WERI-Rb-1 (cell line): ENCODE measurements around the gene EXOC6.

ENCODE experiments used
- DNase-seq: peaks from one replicate; pipeline ENCODE4 v3.0.0-alpha.2; 2020
- H3K27ac ChIP-seq: fragments of 250-450 bp; sonication (Bioruptor Pico); 2 replicates; pipeline ENCODE4 v1.5.1; 2020; ENCODE audit warnings: mild to moderate bottlenecking, moderate library complexity
- H3K27me3 ChIP-seq: fragments of 250-450 bp; sonication (Bioruptor Pico); 2 replicates; pipeline ENCODE4 v1.5.1; 2021; ENCODE audit warnings: mild to moderate bottlenecking, low read depth, moderate library complexity; ENCODE audit not compliant: insufficient read depth, severe bottlenecking
- H3K36me3 ChIP-seq: fragments of 250-450 bp; sonication (Bioruptor Pico); 2 replicates; pipeline ENCODE4 v1.5.1; 2020; ENCODE audit warnings: mild to moderate bottlenecking, moderate library complexity
- H3K4me3 ChIP-seq: 2 replicates; pipeline ENCODE4 v1.5.1; 2011; ENCODE audit warnings: low read depth, mild to moderate bottlenecking, control low read depth, low read length
- H3K9me3 ChIP-seq: fragments of 250-450 bp; sonication (Bioruptor Pico); 2 replicates; pipeline ENCODE4 v1.5.1; 2021; ENCODE audit warnings: mild to moderate bottlenecking, moderate library complexity; ENCODE audit not compliant: severe bottlenecking
- TF ChIP-seq, protein P1 (sequence below): IDR thresholded peaks from 2 replicates; pipeline ENCODE4 v1.5.1; 2011; ENCODE audit warnings: low read depth, mild to moderate bottlenecking, control low read depth, inconsistent platforms, low read length

Gene EXOC6

DNA sequence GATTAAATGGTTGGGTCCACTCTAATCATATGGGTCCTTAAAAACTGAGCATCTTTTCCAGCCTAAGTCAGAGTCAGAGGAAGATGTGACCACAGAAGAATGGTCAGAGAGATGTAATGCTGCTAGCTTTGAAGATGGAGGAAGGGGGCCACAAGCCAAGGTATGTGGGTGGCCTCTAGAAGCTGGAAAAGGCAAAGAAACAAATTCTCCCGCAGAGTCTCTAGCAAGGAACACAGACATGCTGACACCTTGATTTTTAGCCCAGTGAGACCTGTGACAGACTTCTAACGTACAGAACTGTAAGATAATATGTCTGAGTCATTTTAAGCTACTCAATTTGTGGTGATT, 1.5 kb upstream of the EXOC6 start:
- Histone ChIP-seq H3K27me3 (no peaks in the 10 kb centered on the region), H3K4me3 (no peak overlapping the region), H3K9me3 (peaks cover 6% of the 10 kb centered on the region), H3K27ac (no peak overlapping the region), H3K36me3 (0 out of 2 replicates have a peak, but pooled peaks cover 2% of the 10 kb centered on the region)
- TF ChIP-seq, protein P1, sequence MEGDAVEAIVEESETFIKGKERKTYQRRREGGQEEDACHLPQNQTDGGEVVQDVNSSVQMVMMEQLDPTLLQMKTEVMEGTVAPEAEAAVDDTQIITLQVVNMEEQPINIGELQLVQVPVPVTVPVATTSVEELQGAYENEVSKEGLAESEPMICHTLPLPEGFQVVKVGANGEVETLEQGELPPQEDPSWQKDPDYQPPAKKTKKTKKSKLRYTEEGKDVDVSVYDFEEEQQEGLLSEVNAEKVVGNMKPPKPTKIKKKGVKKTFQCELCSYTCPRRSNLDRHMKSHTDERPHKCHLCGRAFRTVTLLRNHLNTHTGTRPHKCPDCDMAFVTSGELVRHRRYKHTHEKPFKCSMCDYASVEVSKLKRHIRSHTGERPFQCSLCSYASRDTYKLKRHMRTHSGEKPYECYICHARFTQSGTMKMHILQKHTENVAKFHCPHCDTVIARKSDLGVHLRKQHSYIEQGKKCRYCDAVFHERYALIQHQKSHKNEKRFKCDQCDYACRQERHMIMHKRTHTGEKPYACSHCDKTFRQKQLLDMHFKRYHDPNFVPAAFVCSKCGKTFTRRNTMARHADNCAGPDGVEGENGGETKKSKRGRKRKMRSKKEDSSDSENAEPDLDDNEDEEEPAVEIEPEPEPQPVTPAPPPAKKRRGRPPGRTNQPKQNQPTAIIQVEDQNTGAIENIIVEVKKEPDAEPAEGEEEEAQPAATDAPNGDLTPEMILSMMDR, result no peak
- no peak for DNase-seq

DNA sequence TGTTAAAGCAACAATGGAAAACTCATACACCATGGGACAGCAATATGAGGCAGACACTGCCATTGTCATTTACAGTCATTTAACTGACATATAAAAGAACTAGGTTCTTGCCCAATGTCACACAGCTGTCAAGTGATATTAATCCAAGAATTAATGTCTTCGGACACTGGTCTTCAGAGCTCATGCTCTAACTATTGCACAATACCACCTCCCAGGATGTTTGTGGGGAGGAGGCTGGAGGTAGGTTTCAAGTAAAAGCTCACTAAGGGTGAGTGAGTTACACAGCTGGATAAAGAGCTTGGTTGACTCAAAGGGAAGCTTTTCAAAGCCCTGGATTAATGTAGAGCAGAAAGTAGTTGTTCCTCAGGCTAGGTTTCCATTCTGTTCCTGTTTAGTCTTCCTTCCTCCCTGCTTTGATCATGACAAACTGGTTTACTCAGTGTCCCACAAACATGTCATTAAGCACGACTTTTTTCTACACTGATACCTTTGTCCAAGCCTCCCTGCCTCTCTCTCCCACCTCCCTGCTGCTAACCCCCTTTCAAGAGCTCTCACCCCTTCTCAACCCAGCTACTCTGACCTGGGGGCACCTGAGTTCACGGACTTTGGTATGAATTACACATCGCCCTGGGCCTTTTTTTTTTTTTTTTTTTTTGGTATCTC, 987 bp upstream of the EXOC6 start:
- H3K27ac ChIP-seq, result no peak overlapping the region
- no peaks in the 10 kb centered on the region for H3K27me3 ChIP-seq
- H3K36me3 ChIP-seq, result 0 out of 2 replicates have a peak, but pooled peaks cover 2% of the 10 kb centered on the region
- TF ChIP-seq, protein P1, result no peak
- peaks cover 6% of the 10 kb centered on the region for H3K9me3 ChIP-seq
- H3K4me3 ChIP-seq, result no peak overlapping the region
- DNase-seq, result no peak

DNA sequence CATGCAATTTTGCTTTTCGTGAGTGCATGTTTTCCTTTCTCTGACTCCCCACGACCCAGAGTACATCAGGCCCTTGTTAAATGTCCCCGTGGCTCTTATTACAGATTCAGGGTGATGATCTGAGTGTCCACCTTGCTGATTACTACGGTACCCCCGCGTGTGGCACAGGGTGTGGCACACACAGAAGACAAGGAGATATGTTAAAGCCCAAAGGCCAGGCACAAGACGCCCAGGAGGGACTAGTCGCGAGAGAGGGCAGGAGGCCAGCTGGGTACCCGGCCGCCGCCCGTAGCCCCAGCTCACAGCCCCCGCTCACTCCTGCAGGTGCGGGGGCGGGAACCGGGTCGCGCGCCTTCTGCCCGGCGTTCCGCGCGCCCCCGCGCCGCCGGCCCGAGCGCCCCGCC, 281 bp upstream of the EXOC6 start:
- Histone ChIP-seq H3K36me3 (0 out of 2 replicates have a peak, but pooled peaks cover 2% of the 10 kb centered on the region), H3K27me3 (no peaks in the 10 kb centered on the region), H3K27ac (peak overlapping the region; percentile 98; the same call in 1 of the 2 replicates), H3K4me3 (peak overlapping the region; percentile 92), H3K9me3 (peaks cover 6% of the 10 kb centered on the region)
- DNase-seq, result no peak
- TF ChIP-seq, protein P1, result no peak

DNA sequence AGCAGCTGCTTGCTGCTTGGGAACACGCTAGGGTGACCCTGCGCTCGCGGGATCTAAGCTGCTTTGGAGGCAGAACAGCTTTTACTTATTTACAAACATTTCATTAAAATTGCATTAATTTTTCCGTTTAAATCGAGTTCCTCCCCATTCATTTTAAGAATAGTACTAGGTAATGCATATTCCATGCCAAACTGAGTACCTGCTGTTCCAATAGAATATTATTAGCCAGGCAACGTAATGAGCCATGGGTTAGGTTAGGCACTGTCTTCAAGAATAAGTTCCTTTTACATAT, 860 bp downstream of the EXOC6 start:
- Histone ChIP-seq H3K36me3 (0 out of 2 replicates have a peak, but pooled peaks cover 2% of the 10 kb centered on the region), H3K9me3 (peaks cover 6% of the 10 kb centered on the region), H3K27ac (peak overlapping the region; percentile 98), H3K4me3 (peak overlapping the region; percentile 92), H3K27me3 (no peaks in the 10 kb centered on the region)
- DNase-seq, result no peak
- TF ChIP-seq, protein P1, result no peak

DNA sequence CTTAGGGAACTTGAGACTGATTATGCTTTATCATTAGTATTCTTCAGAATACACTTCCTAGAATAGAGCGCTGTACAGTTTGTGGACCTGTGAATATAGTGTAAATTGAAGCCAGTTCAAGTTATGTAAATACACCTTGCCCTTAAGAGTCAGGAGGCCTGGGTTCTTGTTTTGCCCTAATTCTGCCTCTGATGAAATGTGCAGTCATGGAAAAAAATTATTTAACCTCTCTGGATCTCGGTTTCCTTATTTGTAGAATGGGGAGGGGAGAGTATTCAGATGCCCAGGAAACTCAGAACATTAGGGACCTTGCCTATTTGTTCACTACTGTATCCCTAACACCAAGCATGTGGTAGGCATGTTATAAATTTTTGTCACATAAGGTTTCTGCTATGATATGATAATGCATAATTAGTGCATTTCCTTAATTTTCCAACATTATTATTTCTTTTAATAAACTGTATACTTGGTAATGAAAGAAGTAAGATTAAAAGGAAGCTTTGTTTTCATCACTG, 1.3 kb downstream of the EXOC6 start:
- Histone ChIP-seq H3K9me3 (peaks cover 6% of the 10 kb centered on the region), H3K27ac (no peak overlapping the region), H3K36me3 (0 out of 2 replicates have a peak, but pooled peaks cover 2% of the 10 kb centered on the region), H3K27me3 (no peaks in the 10 kb centered on the region), H3K4me3 (peak overlapping the region; percentile 92)
- TF ChIP-seq, protein P1, result no peak
- DNase-seq, result no peak

DNA sequence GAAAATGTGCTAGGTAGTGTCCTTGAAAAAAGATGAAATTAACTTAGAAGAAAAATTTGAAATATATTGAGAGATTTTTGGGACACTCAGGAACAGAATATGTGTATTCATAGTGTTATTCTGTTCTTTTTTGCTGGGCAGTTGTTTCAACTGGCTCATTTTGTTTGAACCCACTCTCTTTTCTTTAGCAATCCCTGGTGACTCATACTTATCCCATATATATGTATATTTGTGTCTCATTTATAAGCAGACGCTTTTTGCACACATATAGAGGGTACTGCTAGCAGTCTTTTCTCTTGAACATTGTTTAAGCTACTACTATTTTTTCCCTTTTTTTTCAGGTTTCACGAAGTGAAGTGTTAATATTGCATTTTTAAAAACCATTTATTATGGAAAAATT, 1.9 kb downstream of the EXOC6 start:
- Histone ChIP-seq H3K27ac (no peak overlapping the region), H3K4me3 (no peak overlapping the region), H3K27me3 (no peaks in the 10 kb centered on the region), H3K9me3 (peaks cover 6% of the 10 kb centered on the region), H3K36me3 (0 out of 2 replicates have a peak, but pooled peaks cover 2% of the 10 kb centered on the region)
- DNase-seq, result no peak
- TF ChIP-seq, protein P1, result no peak
